HepG2 (cell line): ENCODE results near the gene PIGR. TPM values are rescaled to one million over a fixed set of nuclear protein-coding genes. Genes with fewer than 3 reads are reported as not detected.

Source experiments
- CAMTA2 ChIP-seq: sonication (generic); formaldehyde crosslinking; IDR thresholded peaks from 2 replicates; pipeline ENCODE4 v1.4.0; 2020; ENCODE audit warnings: mild to moderate bottlenecking, missing genetic modification reagents, borderline replicate concordance
- CENPBD1 ChIP-seq: sonication (generic); formaldehyde crosslinking; IDR thresholded peaks from 2 replicates; pipeline ENCODE4 v1.8.0; 2022; ENCODE audit warnings: missing genetic modification reagents, low read depth, mild to moderate bottlenecking, borderline replicate concordance
- CENPX ChIP-seq: sonication (generic); formaldehyde crosslinking; IDR thresholded peaks from 2 replicates; pipeline ENCODE4 v1.9.0; 2021; ENCODE audit warnings: mild to moderate bottlenecking, missing genetic modification reagents, moderate library complexity
- CHD2 ChIP-seq: IDR thresholded peaks from 2 replicates; pipeline ENCODE4 v1.6.1; 2011; ENCODE audit warnings: low read depth, low read length, improper control_type of control experiment
- CREB1 ChIP-seq, 2 experiments: fragments of 450-650 bp in 1 of 2; IDR thresholded peaks; 2 replicates each; pipeline ENCODE4 v1.6.1; 2016 to 2017; ENCODE audit warnings: control low read depth in 1 of 2, mild to moderate bottlenecking in 1 of 2, missing compliant biosample characterization in 1 of 2, missing genetic modification characterization in 1 of 2
- EHMT2 ChIP-seq: fragments of 200-600 bp; sonication (generic); IDR thresholded peaks from 2 replicates; pipeline ENCODE4 v1.7.0; 2017; ENCODE audit warnings: antibody characterized with exemption, low read depth, low read length, borderline replicate concordance
- FUBP1 ChIP-seq: sonication (generic); formaldehyde crosslinking; IDR thresholded peaks from 2 replicates; pipeline ENCODE4 v1.5.1; 2020; ENCODE audit warnings: missing genetic modification reagents, mild to moderate bottlenecking, borderline replicate concordance
- HNF4A ChIP-seq: sonication (generic); formaldehyde crosslinking; IDR thresholded peaks from 2 replicates; pipeline ENCODE4 v1.4.0; 2020; ENCODE audit warnings: missing genetic modification reagents
- HNF4G ChIP-seq, 2 experiments: sonication (generic) in 1 of 2; formaldehyde crosslinking in 1 of 2; IDR thresholded peaks; 2 replicates each; pipeline versions ENCODE4 v1.4.0 to v1.6.1; 2011 to 2020; ENCODE audit warnings: borderline replicate concordance in 2 of 2, low read depth in 2 of 2, mild to moderate bottlenecking in 2 of 2, low read length in 1 of 2, missing genetic modification reagents in 1 of 2, moderate library complexity in 1 of 2
- JUN ChIP-seq: sonication (generic); formaldehyde crosslinking; IDR thresholded peaks from 2 replicates; pipeline ENCODE4 v1.4.0; 2020; ENCODE audit warnings: mild to moderate bottlenecking, missing genetic modification reagents
- PHF5A ChIP-seq: IDR thresholded peaks from one replicate; pipeline ENCODE4 v1.6.1; 2018; ENCODE audit warnings: low read depth, missing genetic modification reagents; ENCODE audit not compliant: unreplicated experiment
- RXRA ChIP-seq: sonication (generic); formaldehyde crosslinking; IDR thresholded peaks from 2 replicates; pipeline ENCODE4 v1.5.1; 2020; ENCODE audit warnings: missing genetic modification reagents
- SCMH1 ChIP-seq: sonication (generic); formaldehyde crosslinking; IDR thresholded peaks from 2 replicates; pipeline ENCODE4 v1.9.0; 2021; ENCODE audit warnings: missing genetic modification reagents, mild to moderate bottlenecking, borderline replicate concordance
- SIX1 ChIP-seq: sonication (generic); formaldehyde crosslinking; IDR thresholded peaks from 2 replicates; pipeline ENCODE4 v1.4.0; 2020; ENCODE audit warnings: missing genetic modification reagents, borderline replicate concordance
- SKIL ChIP-seq: sonication (generic); formaldehyde crosslinking; IDR thresholded peaks from 2 replicates; pipeline ENCODE4 v1.8.0; 2022; ENCODE audit warnings: missing genetic modification reagents, mild to moderate bottlenecking, moderate library complexity, borderline replicate concordance
- SOX5 ChIP-seq: IDR thresholded peaks from 2 replicates; pipeline ENCODE4 v1.6.1; 2016; ENCODE audit warnings: borderline replicate concordance
- SUZ12 ChIP-seq: fragments of 150-350 bp; IDR thresholded peaks from 2 replicates; pipeline ENCODE4 v1.6.1; 2014; ENCODE audit warnings: low read depth, low read length
- YEATS4 ChIP-seq: sonication (generic); formaldehyde crosslinking; IDR thresholded peaks from 2 replicates; pipeline ENCODE4 v1.4.0; 2020; ENCODE audit warnings: missing genetic modification reagents, borderline replicate concordance
- ZBTB42 ChIP-seq: sonication (generic); formaldehyde crosslinking; IDR thresholded peaks from 2 replicates; pipeline ENCODE4 v1.5.0; 2020; ENCODE audit warnings: mild to moderate bottlenecking, missing genetic modification reagents
- ZNF282 ChIP-seq: fragments of 450-650 bp; IDR thresholded peaks from 2 replicates; pipeline ENCODE4 v1.6.1; 2018; ENCODE audit not compliant: partially characterized antibody
- ZNF567 ChIP-seq: sonication (generic); formaldehyde crosslinking; IDR thresholded peaks from 2 replicates; pipeline ENCODE4 v1.8.1; 2023; ENCODE audit warnings: mild to moderate bottlenecking, missing genetic modification reagents, borderline replicate concordance
- ZNF710 ChIP-seq: sonication (generic); formaldehyde crosslinking; IDR thresholded peaks from 2 replicates; pipeline ENCODE4 v1.5.0; 2020; ENCODE audit warnings: mild to moderate bottlenecking, missing genetic modification reagents, borderline replicate concordance
- polyA plus RNA-seq, 8 experiments: library from polyadenylated mRNA; depleted of rRNA in 3 of 8; stranded (reverse) in 7 of 8; unstranded in 1 of 8; fragments of >200 nt; fragmentation: Illumina TruSeq in 4 of 8; extraction: Trizol in 4 of 8; gene quantifications; 2 replicates each; pipeline versions ENCODE4 v1.2.1 to v1.2.3, GENCODE V29; 2011 to 2016; ENCODE audit warnings: low read depth in 4 of 8, missing spikeins in 1 of 8, mixed read lengths in 1 of 8; ENCODE audit not compliant: insufficient read depth in 1 of 8
- total RNA-seq, 5 experiments: library from RNA; depleted of rRNA; stranded (reverse); fragments of >200 nt; fragmentation: Illumina TruSeq; extraction: Trizol; gene quantifications; 2 replicates each; pipeline ENCODE4 v1.2.3, GENCODE V29; 2016; ENCODE audit warnings: low read depth in 1 of 5

The PIGR gene
- total and polyA plus RNA-seq, 2 of the 13 experiments (the other 11 are each of a cell fraction or from before 2014, with no cell fraction given): not detected

DNA sequence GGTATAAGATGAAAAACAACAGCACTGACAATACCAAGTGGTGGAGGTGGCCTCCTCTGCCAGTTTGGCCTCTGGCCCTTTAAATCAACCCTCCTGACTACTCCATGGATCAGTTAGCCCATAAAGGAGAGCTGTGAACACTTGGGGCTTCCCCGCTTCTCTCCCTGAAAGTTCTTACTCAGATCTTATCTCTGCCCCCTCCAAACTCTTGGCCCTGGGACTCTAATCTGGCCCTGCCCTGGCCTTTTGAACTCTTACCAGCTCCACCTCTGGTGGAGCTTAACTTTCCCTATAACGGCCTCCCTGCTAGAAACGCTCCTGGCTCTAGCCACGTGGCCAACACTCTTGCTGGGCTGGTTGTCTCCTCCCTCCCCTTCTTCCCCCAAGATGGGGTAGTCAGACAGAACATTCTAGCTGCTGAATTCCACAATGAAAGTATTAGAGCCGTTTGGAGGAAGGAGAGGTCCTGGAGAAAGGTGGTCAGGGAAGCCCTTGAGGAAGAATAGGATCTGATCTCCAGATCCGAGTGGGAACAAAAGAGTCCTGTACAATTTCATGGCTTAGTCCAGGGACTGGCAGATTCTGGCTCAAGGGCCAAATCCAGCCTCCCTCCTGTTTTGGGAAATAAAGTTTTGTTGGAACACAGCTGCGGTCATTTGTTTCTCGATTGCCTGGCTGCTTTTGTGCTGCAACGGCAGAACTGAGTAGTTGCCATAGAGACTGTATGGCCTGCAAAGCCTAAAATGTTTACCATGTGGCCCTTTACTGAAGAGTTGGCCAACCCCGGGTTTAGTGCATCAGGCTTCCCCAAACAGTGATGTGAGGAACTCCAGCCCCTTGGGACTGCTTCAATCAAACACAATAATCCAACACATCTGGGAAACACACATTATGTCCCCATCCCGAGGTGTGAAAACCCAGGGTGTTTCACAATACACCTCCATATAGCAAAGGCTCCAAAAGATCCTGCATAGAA, 9.5 kb upstream of the PIGR start (continued):
- TF ChIP-seq FUBP1 (CRISPR knock-in tag) (no peak), ZNF710 (no peak), HNF4A (CRISPR knock-in tag) (peak; percentile 35), SOX5 (no peak; the same call in 1 of the 2 replicates), CENPBD1 (CRISPR knock-in tag) (no peak), SUZ12 (no peak), SIX1 (no peak), EHMT2 (no peak), CENPX (CRISPR knock-in tag) (no peak), JUN (no peak), SKIL (CRISPR knock-in tag) (no peak), CHD2 (no peak), HNF4G (IDR thresholded peaks at IDR 0.05; ENCODE audit: borderline replicate concordance, low read depth, low read length) (no peak), HNF4G (CRISPR knock-in tag; IDR thresholded peaks at IDR 0.05; ENCODE audit: borderline replicate concordance, low read depth) (no peak), ZNF282 (no peak), ZNF567 (CRISPR knock-in tag) (no peak), YEATS4 (CRISPR knock-in tag) (no peak), CAMTA2 (CRISPR knock-in tag) (no peak), ZBTB42 (CRISPR knock-in tag) (no peak), PHF5A (no peak), RXRA (CRISPR knock-in tag) (0 out of 2 replicates have a peak, but pooled peaks have one; percentile 13), CREB1 (IDR thresholded peaks at IDR 0.05) (no peak), CREB1 (CRISPR knock-in tag; IDR thresholded peaks at IDR 0.05) (no peak), SCMH1 (CRISPR knock-in tag) (no peak)
